GM12872 (cell line): ENCODE results near the gene ESYT2.

Source experiments
- CTCF ChIP-seq: IDR thresholded peaks from 3 replicates; pipeline ENCODE4 v1.5.1; 2011; ENCODE audit warnings: low read depth, mild to moderate bottlenecking, low read length, moderate library complexity; ENCODE audit not compliant: insufficient read depth

ESYT2 gene

DNA sequence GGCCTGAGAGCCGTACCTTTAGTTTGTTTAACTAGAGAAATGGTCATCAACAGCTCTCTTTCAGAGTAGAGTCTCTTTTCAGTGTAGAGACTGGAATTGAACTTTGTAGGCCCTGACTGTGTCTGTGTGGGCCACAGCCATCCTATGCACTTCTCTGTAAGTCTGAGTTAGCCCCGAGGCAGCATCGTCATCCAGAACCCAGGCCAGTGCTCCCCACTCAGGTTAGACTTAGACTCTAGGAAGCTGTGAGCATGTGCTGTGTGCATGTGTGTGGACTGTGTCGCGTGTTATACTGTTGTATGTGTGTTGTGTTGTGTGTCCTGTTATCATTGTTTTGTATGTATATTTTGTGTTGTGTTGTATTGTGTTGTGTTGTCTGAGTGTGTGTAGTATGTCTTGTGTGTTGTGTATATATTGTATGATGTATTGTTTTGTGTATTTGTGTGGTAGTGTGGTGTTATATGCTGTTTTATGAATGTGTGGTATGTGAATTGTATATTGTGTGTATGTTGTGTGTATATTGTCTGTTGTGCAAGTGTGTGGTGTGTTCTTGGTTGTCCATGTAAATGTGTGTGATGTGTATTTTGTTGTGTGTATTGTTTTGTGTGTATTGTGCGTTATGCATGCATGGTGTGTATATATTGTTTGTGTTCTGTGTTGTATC, 106.6 kb downstream of the ESYT2 start:
- TF ChIP-seq CTCF, result no peak

GRCh38 chr7:158720112-158720511, 109.2 kb downstream of the ESYT2 start:
- no peak for TF ChIP-seq CTCF

GRCh38 chr7:158716802-158717201, 112.5 kb downstream of the ESYT2 start:
- no peak for TF ChIP-seq CTCF

DNA sequence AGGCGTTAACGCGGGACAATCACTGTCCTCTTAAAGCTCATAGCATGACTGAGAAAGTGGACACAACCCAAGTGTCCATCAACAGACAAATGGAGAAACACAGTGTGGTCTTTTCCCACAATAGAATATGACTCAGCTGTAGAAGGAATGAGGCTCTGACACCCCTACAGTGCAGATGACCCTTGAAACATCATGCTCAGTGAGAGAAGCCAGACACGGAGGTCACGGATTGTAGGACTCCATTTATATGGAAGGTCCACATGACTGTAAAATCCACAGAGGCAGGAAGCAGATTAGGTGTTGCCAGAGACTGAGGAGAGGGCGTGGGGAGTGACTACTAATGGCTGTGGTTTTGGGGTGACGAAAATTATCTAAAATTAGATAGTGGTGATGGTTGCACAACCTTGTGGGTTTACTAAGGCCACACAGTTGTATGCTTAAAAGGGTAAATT, 118.6 kb downstream of the ESYT2 start:
- no peak for TF ChIP-seq CTCF

DNA sequence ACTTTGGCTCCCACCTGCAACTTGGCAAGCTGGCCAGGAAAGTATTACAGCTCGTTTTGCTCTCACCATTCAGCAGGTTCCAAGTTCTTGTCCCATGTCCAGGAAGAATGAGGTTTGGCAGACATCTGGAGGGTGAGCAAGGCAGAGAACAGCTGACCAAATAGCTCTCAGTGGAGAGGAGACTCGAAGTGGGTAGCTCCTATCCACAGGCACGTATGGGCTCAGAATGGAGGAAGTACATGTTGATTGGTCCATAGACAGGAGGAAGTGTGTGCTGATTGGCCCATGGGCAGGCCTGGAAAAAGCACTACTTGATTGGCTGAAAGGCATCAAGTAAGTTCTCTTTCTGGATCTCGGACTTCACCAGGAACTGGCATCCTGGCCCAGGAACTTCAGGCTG, 121.7 kb downstream of the ESYT2 start:
- no peak for TF ChIP-seq CTCF

DNA sequence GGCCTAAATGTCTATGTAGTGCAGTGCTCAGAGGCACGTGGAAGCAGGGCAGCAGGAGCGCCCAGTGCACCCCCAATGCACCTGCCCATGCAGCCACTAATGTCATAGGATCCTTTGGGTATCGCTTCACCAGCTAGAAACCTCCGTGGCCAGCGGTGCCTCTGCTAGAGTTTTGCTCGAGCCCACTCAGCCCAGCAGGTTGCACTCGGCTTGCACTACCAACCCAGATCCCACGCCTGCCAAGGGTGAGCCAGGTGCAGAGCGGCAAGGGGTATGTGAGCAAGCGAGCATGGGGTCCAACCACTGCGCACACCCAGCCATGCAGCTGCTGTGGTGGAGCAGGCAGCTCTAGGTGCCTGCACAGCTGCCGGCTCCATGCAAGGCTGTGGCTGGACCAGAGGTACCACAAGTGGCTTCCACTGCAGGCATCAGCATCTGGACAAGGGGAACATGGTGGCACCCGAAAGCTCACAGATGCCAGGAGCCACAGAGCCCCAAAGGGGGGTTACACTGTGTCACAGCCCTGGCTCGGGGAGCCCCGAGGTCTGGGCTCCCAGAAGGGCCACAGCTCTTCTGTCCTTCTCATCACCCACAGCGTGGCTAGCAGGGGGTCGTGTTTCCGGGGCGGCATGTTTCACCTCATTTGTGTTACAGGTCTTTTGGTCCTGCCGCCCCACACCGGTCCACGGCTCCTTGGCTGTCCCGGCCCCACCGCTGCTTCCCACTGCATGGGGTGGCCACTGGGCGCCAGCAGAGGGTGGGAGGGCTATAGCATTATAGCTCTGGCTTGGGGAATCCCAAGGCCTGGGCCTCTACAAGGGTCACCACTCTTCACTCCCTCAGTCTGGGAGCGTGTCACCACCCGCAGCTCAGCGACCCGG, 122.4 kb downstream of the ESYT2 start:
- no peak for TF ChIP-seq CTCF

GRCh38 chr7:158706273-158706704, 123.0 kb downstream of the ESYT2 start:
- TF ChIP-seq CTCF, result no peak
